Hematopoietic multipotent progenitor cell treated with erythropoietin and hydrocortisone succinate and interleukin-3 and kit ligand, for 17 days (in vitro differentiated cells): ENCODE measurements around the gene MAGEA3.
"Not testable (repeated sequence)": the region's sequence is repeated elsewhere in the genome, so short reads cannot be mapped to it uniquely, and the experiment has no call there.

ENCODE experiments used
- DNase-seq: peaks from one replicate; pipeline ENCODE4 v3.0.0-alpha.2; 2015; ENCODE audit warnings: low spot score

The MAGEA3 gene, protein sequence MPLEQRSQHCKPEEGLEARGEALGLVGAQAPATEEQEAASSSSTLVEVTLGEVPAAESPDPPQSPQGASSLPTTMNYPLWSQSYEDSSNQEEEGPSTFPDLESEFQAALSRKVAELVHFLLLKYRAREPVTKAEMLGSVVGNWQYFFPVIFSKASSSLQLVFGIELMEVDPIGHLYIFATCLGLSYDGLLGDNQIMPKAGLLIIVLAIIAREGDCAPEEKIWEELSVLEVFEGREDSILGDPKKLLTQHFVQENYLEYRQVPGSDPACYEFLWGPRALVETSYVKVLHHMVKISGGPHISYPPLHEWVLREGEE

GRCh38 chrX:152697952-152698931 is at the start of gene MAGEA3:
MAGEA3 (plus strand) TSS chrX:152698794; CDS start chrX:152700833, 2,039 bp downstream.
- not testable (repeated sequence) for DNase-seq

GRCh38 chrX:152652060-152652459 is 46.5 kb upstream of the MAGEA3 start:
- DNase-seq, result no peak

GRCh38 chrX:152652467-152652866 is 46.1 kb upstream of the MAGEA3 start:
- no peak for DNase-seq

DNA sequence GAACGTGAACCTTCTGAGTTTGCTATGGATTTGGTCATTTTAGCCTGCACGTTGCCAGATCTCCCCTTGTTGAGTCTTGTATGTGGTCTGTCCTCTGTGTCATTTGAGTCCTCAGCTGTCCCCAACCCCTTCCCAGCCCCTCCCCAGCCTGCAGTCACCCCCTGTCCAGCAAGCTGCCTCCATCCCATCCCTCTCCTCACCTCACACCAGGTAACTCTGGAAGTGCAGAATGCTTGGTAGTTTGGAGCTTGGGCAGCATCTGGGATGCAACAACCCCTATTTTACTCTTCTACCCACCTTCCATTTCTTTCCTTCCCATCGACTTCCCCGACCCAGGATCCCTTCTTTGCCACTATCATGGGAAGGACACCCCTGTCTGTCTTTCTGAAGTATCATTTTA is 42.5 kb upstream of the MAGEA3 start:
- DNase-seq, result no peak

DNA sequence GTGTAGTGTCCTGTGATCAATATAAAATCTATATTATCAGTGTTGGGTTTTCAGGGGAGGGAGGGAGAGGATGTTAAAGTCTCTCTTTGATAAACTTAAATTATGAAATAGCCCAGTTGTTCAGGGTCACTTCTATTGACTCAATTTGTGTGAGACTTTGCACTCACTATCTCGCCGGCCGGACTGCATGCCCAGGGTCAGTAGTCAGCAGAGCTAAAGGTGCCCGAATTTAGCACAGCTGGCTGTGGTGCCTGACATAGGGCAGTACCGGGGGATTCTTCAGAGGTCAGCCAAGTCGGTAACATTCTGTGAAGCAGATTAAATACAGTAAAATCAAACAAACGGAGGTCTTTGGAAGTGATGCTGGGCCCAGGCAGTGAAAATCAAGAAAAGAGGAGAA is 41.7 kb upstream of the MAGEA3 start:
- DNase-seq, result no peak

DNA sequence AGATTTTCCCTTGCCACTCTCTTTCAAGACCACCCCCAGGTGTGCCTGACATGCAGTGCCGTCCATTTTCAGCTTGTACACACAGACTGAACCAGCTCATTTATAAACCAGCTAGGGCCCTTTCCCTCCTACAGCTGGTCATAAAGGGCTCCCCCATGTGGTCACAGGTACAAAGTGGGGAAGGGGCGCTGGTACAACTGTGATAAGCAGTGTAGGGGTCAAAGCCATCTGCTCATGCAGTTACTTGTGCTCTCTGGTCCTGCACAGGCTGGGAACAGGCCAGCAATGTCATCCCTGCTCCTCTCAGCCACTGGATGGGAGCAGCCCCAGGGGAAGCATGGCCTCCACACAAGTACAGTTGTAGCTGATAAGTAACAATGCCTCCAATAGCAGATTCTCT is 40.3 kb upstream of the MAGEA3 start:
- DNase-seq, result no peak

GRCh38 chrX:152663086-152663485 is 35.5 kb upstream of the MAGEA3 start:
- no peak for DNase-seq

DNA sequence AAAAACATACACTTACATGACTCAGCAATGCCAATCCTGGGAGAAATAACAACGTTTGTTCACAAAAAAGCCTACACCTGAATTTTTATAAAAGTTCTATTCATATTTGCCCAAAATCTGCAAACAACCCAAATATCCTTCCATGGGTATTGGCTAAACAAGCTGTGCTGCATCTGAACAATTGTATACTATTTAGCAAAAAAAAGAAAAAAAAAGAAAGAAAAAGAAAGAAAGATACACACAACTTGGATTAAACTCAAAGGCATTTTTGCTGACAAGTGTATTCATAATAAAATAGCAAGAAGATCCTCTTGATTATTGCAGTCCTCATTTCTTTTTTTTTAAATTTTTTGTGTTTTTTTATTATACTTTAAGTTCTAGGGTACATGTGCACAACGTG is 24.5 kb upstream of the MAGEA3 start:
- DNase-seq, result no peak

DNA sequence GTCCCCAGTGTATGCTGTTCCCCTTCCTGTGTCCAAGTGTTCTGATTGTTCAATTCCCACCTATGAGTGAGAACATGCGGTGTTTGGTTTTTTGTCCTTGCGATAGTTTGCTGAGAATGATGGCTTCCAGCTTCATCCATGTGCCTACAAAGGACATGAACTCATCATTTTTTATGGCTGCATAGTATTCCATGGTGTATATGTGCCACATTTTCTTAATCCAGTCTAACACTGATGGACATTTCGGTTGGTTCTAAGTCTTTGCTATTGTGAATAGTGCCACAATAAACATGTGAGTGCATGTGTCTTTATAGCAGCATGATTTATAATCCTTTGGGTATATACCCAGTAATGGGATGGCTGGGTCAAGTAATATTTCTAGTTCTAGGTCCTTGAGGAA is 23.9 kb upstream of the MAGEA3 start:
- DNase-seq, result not testable (repeated sequence)

- DNase-seq, result not testable (repeated sequence)
Measured at GRCh38 chrX:152681012-152681411, 17.6 kb upstream of the MAGEA3 start.

DNA sequence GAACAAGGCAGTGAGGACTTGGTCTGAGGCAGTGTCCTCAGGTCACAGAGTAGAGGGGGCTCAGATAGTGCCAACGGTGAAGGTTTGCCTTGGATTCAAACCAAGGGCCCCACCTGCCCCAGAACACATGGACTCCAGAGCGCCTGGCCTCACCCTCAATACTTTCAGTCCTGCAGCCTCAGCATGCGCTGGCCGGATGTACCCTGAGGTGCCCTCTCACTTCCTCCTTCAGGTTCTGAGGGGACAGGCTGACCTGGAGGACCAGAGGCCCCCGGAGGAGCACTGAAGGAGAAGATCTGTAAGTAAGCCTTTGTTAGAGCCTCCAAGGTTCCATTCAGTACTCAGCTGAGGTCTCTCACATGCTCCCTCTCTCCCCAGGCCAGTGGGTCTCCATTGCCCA is 1.8 kb downstream of the MAGEA3 start:
- DNase-seq, result not testable (repeated sequence)

- not testable (repeated sequence) for DNase-seq
Measured at GRCh38 chrX:152706500-152706899, 7.9 kb downstream of the MAGEA3 start.

GRCh38 chrX:152709173-152709572 is 10.6 kb downstream of the MAGEA3 start, which contains the start of gene CSAG2:
CSAG2 (minus strand) TSS chrX:152709273; CDS start chrX:152709112, 161 bp downstream.
- DNase-seq, result not testable (repeated sequence)

DNA sequence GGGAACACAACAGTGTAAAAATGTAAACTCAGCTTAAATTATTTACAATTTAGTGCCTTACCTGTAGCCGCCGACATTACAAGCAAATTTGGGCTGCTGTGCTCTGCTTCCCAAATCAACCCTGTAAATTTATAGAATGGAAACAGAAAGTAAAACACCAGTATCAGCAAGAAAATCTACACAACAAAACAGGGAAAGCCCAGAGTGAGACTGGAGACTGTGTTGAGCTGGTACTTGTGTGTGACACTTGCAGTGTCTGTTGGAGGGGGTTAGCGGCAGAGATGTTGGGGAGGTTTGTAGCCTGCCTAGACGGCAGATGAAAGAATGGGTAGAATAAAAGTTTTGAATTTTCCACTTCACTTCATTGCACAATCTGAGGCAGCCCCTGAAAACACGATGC is 14.6 kb downstream of the MAGEA3 start:
- DNase-seq, result not testable (repeated sequence)

DNA sequence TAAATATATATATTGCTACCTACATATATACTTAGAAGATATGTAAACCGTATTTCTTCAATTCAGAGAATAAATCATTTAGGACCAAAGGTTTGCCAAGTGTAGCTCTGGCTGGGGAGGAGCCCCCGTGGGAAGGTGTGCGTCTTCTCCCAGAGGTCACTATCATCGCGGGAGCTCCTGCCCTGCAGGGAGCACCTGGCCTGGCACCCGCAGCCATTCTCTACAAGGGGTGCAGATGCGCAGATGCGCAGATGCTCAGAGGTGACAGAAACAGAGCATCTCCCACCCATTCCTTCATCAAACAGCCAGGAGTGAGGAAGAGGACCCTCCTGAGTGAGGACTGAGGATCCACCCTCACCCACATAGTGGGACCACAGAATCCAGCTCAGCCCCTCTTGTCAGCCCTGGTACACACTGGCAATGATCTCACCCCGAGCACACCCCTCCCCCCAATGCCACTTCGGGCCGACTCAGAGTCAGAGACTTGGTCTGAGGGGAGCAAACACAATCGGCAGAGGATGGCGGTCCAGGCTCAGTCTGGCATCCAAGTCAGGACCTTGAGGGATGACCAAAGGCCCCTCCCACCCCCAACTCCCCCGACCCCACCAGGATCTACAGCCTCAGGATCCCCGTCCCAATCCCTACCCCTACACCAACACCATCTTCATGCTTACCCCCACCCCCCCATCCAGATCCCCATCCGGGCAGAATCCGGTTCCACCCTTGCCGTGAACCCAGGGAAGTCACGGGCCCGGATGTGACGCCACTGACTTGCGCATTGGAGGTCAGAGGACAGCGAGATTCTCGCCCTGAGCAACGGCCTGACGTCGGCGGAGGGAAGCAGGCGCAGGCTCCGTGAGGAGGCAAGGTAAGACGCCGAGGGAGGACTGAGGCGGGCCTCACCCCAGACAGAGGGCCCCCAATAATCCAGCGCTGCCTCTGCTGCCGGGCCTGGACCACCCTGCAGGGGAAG is 15.5 kb downstream of the MAGEA3 start, which contains the start of gene MAGEA2B:
MAGEA2B (plus strand) TSS at position 814 of the 973 bp plus-strand sequence. CDS start 2,479 bp downstream, outside the sequence.
- not testable (repeated sequence) for DNase-seq

DNA sequence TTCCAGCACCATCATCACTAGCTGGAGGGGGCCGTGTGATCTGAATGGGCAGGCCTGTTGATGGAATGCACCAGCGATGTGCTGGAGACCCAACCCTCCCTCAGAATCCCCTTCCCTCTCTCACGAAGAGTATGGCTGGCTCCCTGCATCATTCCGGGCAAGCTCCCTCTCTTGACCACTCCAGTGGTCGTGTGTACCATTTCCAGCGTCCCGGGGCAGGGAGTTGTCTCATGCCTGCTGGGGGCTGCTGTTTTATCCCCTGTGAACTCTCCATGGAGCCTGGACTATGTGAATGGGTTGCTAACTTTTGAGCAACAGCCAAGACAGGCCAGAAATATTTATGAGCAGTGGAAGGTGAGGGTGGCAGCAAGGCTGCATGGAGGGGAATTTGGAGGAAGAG is 26.8 kb downstream of the MAGEA3 start:
- no peak for DNase-seq

- no peak for DNase-seq
Measured at GRCh38 chrX:152733261-152733975, 34.8 kb downstream of the MAGEA3 start, which contains the start of the genes CSAG1 and MAGEA12. CSAG1 (minus strand) TSS chrX:152733721; CDS start chrX:152732460, 1,261 bp downstream. MAGEA12 (plus strand) TSS chrX:152733757; CDS start chrX:152736162, 2,405 bp downstream.

GRCh38 chrX:152734143-152734858 is 35.7 kb downstream of the MAGEA3 start:
- not testable (repeated sequence) for DNase-seq

DNA sequence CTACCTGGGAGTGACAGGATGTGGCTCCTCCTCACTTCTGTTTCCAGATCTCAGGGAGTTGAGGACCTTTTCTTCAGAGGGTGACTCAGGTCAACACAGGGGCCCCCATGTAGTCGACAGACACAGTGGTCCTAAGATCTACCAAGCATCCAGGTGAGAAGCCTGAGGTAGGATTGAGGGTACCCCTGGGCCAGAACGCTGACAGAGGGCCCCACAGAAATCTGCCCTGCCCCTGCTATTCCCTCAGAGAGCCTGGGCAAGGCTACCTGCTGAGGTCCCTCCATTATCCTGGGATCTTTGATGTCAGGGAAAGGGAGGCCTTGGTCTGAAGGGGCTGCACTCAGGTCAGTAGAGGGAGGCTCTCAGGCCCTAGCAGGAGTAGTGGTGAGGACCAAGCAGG is 36.5 kb downstream of the MAGEA3 start:
- no peak for DNase-seq
